ENCODE results near the gene PSMC5.

- no peak for TF ChIP-seq CTCF (IDR thresholded peaks at IDR 0.05)
- TF ChIP-seq POLR2A (IDR thresholded peaks at IDR 0.05): no peak
- TF ChIP-seq POLR2AphosphoS5 (IDR thresholded peaks at IDR 0.05): no peak
- no peak for TF ChIP-seq EP300 (IDR thresholded peaks at IDR 0.05)
Measured at GRCh38 chr17:63819585-63820537, 7.4 kb upstream of the PSMC5 start.
